Psoas muscle (tissue), 8 donors: ENCODE data around the gene COLGALT1. TPM values are rescaled to one million over a fixed set of nuclear protein-coding genes. Genes with fewer than 3 reads are reported as not detected.

Experiments
- ATAC-seq, 4 donors: fragments of 200-7000 bp; cut with Tn5 transposase; one replicate each; pipeline ENCODE4 v1.9.1; 2020; ENCODE audit warnings: moderate library complexity in 3 of 4, mild to moderate bottlenecking in 2 of 4
- DNase-seq, 2 donors: peaks; one replicate each; pipeline ENCODE4 v3.0.0-alpha.2; 2020
- H3K27ac ChIP-seq: fragments of 200-600 bp; one replicate; pipeline ENCODE4 v1.8.0; 2022
- H3K27me3 ChIP-seq, 3 donors: fragments of 200-600 bp in 1 of 3; one replicate each; pipeline versions ENCODE4 v1.6.1 to v1.8.0; 2013 to 2022; ENCODE audit warnings: low read length in 2 of 3, mild to moderate bottlenecking in 2 of 3, moderate library complexity in 1 of 3; ENCODE audit not compliant: insufficient read depth in 3 of 3
- H3K36me3 ChIP-seq, 2 donors: fragments of 200-600 bp in 1 of 2; one replicate each; pipeline versions ENCODE4 v1.6.1 to v1.8.0; 2013 to 2022; ENCODE audit warnings: low read depth in 1 of 2, mild to moderate bottlenecking in 1 of 2, moderate library complexity in 1 of 2; ENCODE audit not compliant: insufficient read depth in 1 of 2
- H3K4me1 ChIP-seq: fragments of 200-600 bp; one replicate; pipeline ENCODE4 v1.8.0; 2022
- H3K4me3 ChIP-seq: fragments of 200-600 bp; one replicate; pipeline ENCODE4 v1.8.0; 2022; ENCODE audit warnings: mild to moderate bottlenecking
- H3K9me3 ChIP-seq: fragments of 200-600 bp; one replicate; pipeline ENCODE4 v1.8.0; 2022
- whole genome bisulfite sequencing, 3 donors: extraction: QIAGEN DNeasy Blood & Tissue Kit; methylation state at CpG; one replicate each; pipeline versions ENCODE4 v1.1.6 to v1.1.7; 2013; 5-methylcytosine and 5-hydroxymethylcytosine counted together
- intact Hi-C, 2 donors: fragments of 100-400 bp; cut with DNase I; formaldehyde crosslinking; loops; one replicate each; pipeline versions ENCODE4 v1.11.0 to v1.14.2; 2022
- polyA plus RNA-seq, 3 donors: library from polyadenylated mRNA; stranded (reverse); fragments of 200-250 nt; gene quantifications; one replicate each; pipeline ENCODE4 v1.2.3, GENCODE V29; 2013
- total RNA-seq, 4 donors: library from RNA; stranded (reverse); fragmentation: NEBNext Ultra II Directional in 2 of 4; extraction: Animal tissue kit (Norgen Biotek cat#: 25700) in 2 of 4; gene quantifications; one replicate each; pipeline versions ENCODE4 v1.2.1 to v1.2.4, GENCODE V29; 2021 to 2023
- TF ChIP-seq, protein P1 (sequence below): fragments of 200-600 bp; IDR thresholded peaks from one replicate; pipeline ENCODE4 v1.8.0; 2022; ENCODE audit warnings: antibody characterized with exemption
- donor health status: healthy with polysubstance abuse.
- donor health status: DM: no; HTN: no; CAD: no; lungs with moderate emphysema.
- donor health status: Bipolar disorder and iron deficiency.
- donor health status: healthy.
- donor health status: DM: yes; HTN: yes; CAD: no.
- donor health status: DM: no; HTN: no; CAD: no.
- donor health status: DM: no; HTN: no; CAD: no.
- donor health status: DM: yes; HTN: yes; CAD: no.

The COLGALT1 gene
- total and polyA plus RNA-seq, 7 donors, result 15.3 to 34.8 (median 21.5) TPM

DNA sequence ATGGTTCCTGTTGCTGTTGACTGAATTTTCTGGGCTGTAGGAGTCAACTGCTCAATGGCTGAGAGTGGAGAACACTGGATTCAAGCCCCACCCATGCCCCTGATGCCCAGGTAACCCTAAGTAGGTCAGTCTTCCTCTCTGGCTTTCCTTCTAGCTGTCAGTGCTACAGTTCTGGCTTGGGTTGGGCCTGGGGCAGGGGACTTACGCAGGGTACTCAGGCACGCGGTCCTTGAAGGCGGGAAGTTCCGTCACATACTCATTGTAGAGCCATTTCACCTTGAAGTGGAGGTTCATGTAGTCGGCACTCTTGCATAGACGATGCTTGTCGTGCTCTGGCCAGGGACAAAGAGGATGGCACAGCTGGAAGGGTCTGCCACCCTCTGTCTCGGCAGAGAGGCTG is 77.1 kb downstream of the COLGALT1 start:
- ATAC-seq (no peak), DNase-seq (no peak)
- WGBS, 3 donors, result 85 to 91% (median 85%) methylated on average over 9 of the region's 9 CpGs
- Histone ChIP-seq H3K27ac (no peak overlapping the region), H3K27me3 (peaks cover 0 to 5% (median 3%) of the 10 kb centered on the region in 3 donors), H3K9me3 (no peaks in the 10 kb centered on the region), H3K4me1 (no peaks in the 10 kb centered on the region), H3K4me3 (no peak overlapping the region), H3K36me3 (no peaks in the 10 kb centered on the region)
- intact Hi-C loops, result loop anchor here in 1 of 2 donors (10.0 kb wide), 1 partner anchor 332 kb away; the partner anchor contains the start of gene KCNN1
- TF ChIP-seq, protein P1, sequence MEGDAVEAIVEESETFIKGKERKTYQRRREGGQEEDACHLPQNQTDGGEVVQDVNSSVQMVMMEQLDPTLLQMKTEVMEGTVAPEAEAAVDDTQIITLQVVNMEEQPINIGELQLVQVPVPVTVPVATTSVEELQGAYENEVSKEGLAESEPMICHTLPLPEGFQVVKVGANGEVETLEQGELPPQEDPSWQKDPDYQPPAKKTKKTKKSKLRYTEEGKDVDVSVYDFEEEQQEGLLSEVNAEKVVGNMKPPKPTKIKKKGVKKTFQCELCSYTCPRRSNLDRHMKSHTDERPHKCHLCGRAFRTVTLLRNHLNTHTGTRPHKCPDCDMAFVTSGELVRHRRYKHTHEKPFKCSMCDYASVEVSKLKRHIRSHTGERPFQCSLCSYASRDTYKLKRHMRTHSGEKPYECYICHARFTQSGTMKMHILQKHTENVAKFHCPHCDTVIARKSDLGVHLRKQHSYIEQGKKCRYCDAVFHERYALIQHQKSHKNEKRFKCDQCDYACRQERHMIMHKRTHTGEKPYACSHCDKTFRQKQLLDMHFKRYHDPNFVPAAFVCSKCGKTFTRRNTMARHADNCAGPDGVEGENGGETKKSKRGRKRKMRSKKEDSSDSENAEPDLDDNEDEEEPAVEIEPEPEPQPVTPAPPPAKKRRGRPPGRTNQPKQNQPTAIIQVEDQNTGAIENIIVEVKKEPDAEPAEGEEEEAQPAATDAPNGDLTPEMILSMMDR, result no peak

Other genes starting within 250 kb of the COLGALT1 start
- 100 to 1,000 TPM; 105 to 217 (median 139) TPM for gene MRPL34, start 249.8 kb upstream of the COLGALT1 start, total RNA-seq
- 100 to 1,000 TPM; 330 to 558 (median 365) TPM for gene MRPL34, start 249.8 kb upstream of the COLGALT1 start, polyA plus RNA-seq
- gene DDA1, start 246.1 kb upstream of the COLGALT1 start, total RNA-seq, result 10 to 100 TPM; 21.5 to 35.4 (median 27.9) TPM
- gene DDA1, start 246.1 kb upstream of the COLGALT1 start, polyA plus RNA-seq, result 10 to 100 TPM; 47.2 to 90.4 (median 75.0) TPM
- 10 to 100 TPM; 11.8 to 14.3 (median 12.9) TPM for gene ANO8, start 220.8 kb upstream of the COLGALT1 start, total RNA-seq
- 10 to 100 TPM in 1 of 3 donors, 1 to 10 TPM in 2; 1.5 to 13.0 (median 4.3) TPM for gene ANO8, start 220.8 kb upstream of the COLGALT1 start, polyA plus RNA-seq
- gene GTPBP3, start 218.1 kb upstream of the COLGALT1 start, total RNA-seq, result 10 to 100 TPM in 3 of 4 donors, 1 to 10 TPM in 1; 9.6 to 11.0 (median 10.5) TPM
- 10 to 100 TPM in 1 of 3 donors, 1 to 10 TPM in 2; 6.2 to 16.5 (median 8.8) TPM for gene GTPBP3, start 218.1 kb upstream of the COLGALT1 start, polyA plus RNA-seq
- 10 to 100 TPM; 16.0 to 23.7 (median 16.3) TPM for gene PLVAP, start 178.3 kb upstream of the COLGALT1 start, total RNA-seq
- 10 to 100 TPM in 2 of 3 donors, 1 to 10 TPM in 1; 6.5 to 46.0 (median 14.5) TPM for gene PLVAP, start 178.3 kb upstream of the COLGALT1 start, polyA plus RNA-seq
- under 1 TPM in 1 of 4 donors, not detected in 3; 0.51 TPM for gene CCDC194, start 161.5 kb upstream of the COLGALT1 start, total RNA-seq
- gene CCDC194, start 161.5 kb upstream of the COLGALT1 start, polyA plus RNA-seq, result under 1 TPM in 1 of 3 donors, not detected in 2; 0.13 TPM
- gene BST2, start 150.0 kb upstream of the COLGALT1 start, total RNA-seq, result 10 to 100 TPM; 18.3 to 47.7 (median 33.5) TPM
- gene BST2, start 150.0 kb upstream of the COLGALT1 start, polyA plus RNA-seq, result 10 to 100 TPM; 29.8 to 40.8 (median 34.4) TPM
- gene MVB12A, start 135.6 kb upstream of the COLGALT1 start, total RNA-seq, result 10 to 100 TPM; 15.6 to 23.7 (median 18.9) TPM
- 10 to 100 TPM; 29.4 to 79.7 (median 43.1) TPM for gene MVB12A, start 135.6 kb upstream of the COLGALT1 start, polyA plus RNA-seq
- gene TMEM221, start 107.0 kb upstream of the COLGALT1 start, total RNA-seq, result under 1 TPM in 1 of 4 donors, not detected in 3; 0.39 TPM
- under 1 TPM in 2 of 3 donors, not detected in 1; 0.04 to 0.25 TPM for gene TMEM221, start 107.0 kb upstream of the COLGALT1 start, polyA plus RNA-seq
- gene NXNL1, start 94.7 kb upstream of the COLGALT1 start, total RNA-seq, result 1 to 10 TPM in 1 of 4 donors, under 1 TPM in 3; 0.43 to 1.0 (median 0.72) TPM
- under 1 TPM in 2 of 3 donors, not detected in 1; 0.14 to 0.64 TPM for gene NXNL1, start 94.7 kb upstream of the COLGALT1 start, polyA plus RNA-seq
- 10 to 100 TPM; 18.4 to 40.1 (median 27.9) TPM for gene SLC27A1, start 85.1 kb upstream of the COLGALT1 start, total RNA-seq
- gene SLC27A1, start 85.1 kb upstream of the COLGALT1 start, polyA plus RNA-seq, result 10 to 100 TPM; 11.8 to 30.6 (median 24.1) TPM
- 10 to 100 TPM; 14.8 to 17.3 (median 16.3) TPM for gene PGLS, start 44.0 kb upstream of the COLGALT1 start, total RNA-seq
- gene PGLS, start 44.0 kb upstream of the COLGALT1 start, polyA plus RNA-seq, result 10 to 100 TPM; 11.7 to 53.5 (median 18.3) TPM
- under 1 TPM in 2 of 4 donors, not detected in 2; 0.04 to 0.19 TPM for gene UNC13A, start 132.7 kb downstream of the COLGALT1 start, total RNA-seq
- gene UNC13A, start 132.7 kb downstream of the COLGALT1 start, polyA plus RNA-seq, result under 1 TPM in 2 of 3 donors, not detected in 1; 0.04 to 0.05 TPM
- 10 to 100 TPM; 42.4 to 60.6 (median 49.1) TPM for gene MAP1S, start 163.8 kb downstream of the COLGALT1 start, total RNA-seq
- gene MAP1S, start 163.8 kb downstream of the COLGALT1 start, polyA plus RNA-seq, result 10 to 100 TPM; 19.1 to 37.0 (median 24.3) TPM
- under 1 TPM; 0.15 to 0.68 (median 0.58) TPM for gene FCHO1, start 195.8 kb downstream of the COLGALT1 start, total RNA-seq
- gene FCHO1, start 195.8 kb downstream of the COLGALT1 start, polyA plus RNA-seq, result under 1 TPM in 2 of 3 donors, not detected in 1; 0.10 to 0.22 TPM
- under 1 TPM in 1 of 4 donors, not detected in 3; 0.38 TPM for gene B3GNT3, start 239.5 kb downstream of the COLGALT1 start, total RNA-seq
- gene B3GNT3, start 239.5 kb downstream of the COLGALT1 start, polyA plus RNA-seq, result under 1 TPM in 2 of 3 donors, not detected in 1; 0.03 to 0.08 TPM